ENCODE results near the gene PTH1R.

- TF ChIP-seq CTCF (IDR thresholded peaks at IDR 0.05) (no peak), EZH2 (IDR thresholded peaks at IDR 0.05) (no peak)
Observed at GRCh38 chr3:46862369-46863025, 15.0 kb upstream of the PTH1R start.

All from neural progenitor cell (in vitro differentiated cells).